Astrocyte of the cerebellum (primary cell): ENCODE data around the gene SLC25A26.

Experiments used
- DNase-seq: peaks from one replicate; pipeline ENCODE4 v3.0.0-alpha.2; 2011; ENCODE audit warnings: low read depth
- H3K4me3 ChIP-seq: 2 replicates; pipeline ENCODE4 v1.5.1; 2011; ENCODE audit warnings: mild to moderate bottlenecking, low read depth, low read length, moderate library complexity
- CTCF ChIP-seq: IDR thresholded peaks from 2 replicates; pipeline ENCODE4 v1.5.1; 2012; ENCODE audit warnings: low read length, low read depth, moderate library complexity, mild to moderate bottlenecking; ENCODE audit errors: missing control alignments
- in situ Hi-C: cut with HindIII; loops from 2 replicates; pipeline ENCODE4 v1.10.0; 2017; ENCODE audit warnings: low sequenced_read_pairs

SLC25A26 gene

GRCh38 chr3:66242788-66243464 is 22.1 kb downstream of the SLC25A26 start:
- in situ Hi-C loops: no loop called here
- DNase-seq: no peak
- H3K4me3 ChIP-seq: no peak overlapping the region
- no peak for TF ChIP-seq CTCF

GRCh38 chr3:66248641-66249040 is 27.8 kb downstream of the SLC25A26 start:
- no peak for TF ChIP-seq CTCF
- H3K4me3 ChIP-seq: no peak overlapping the region
- in situ Hi-C loops: no loop called here
- DNase-seq: no peak

GRCh38 chr3:66253790-66254620 is 33.2 kb downstream of the SLC25A26 start:
- peak; percentile 52 for DNase-seq
- no peak overlapping the region for H3K4me3 ChIP-seq
- TF ChIP-seq CTCF: peak; percentile 42
- in situ Hi-C loops: loop anchor here (25.0 kb wide), 1 partner anchor 558 kb away; no protein-coding TSS in a partner anchor

- no peak for TF ChIP-seq CTCF
- in situ Hi-C loops: loop anchor here (25.0 kb wide), 1 partner anchor 556 kb away; no protein-coding TSS in a partner anchor
- no peak for DNase-seq
- no peak overlapping the region for H3K4me3 ChIP-seq
Observed at GRCh38 chr3:66255865-66256264, 35.1 kb downstream of the SLC25A26 start.

GRCh38 chr3:66256806-66257205 is 36.0 kb downstream of the SLC25A26 start:
- DNase-seq: no peak

More at GRCh38 chr3:66256806-66257205, 36.0 kb downstream of the SLC25A26 start:
- no peak for TF ChIP-seq CTCF
- in situ Hi-C loops: loop anchor here (25.0 kb wide), 1 partner anchor 555 kb away; no protein-coding TSS in a partner anchor
- no peak overlapping the region for H3K4me3 ChIP-seq
